H1 (cell line): Measurements from ENCODE around the gene ATP2A3. TPM values are rescaled to one million over a fixed set of nuclear protein-coding genes. Genes with fewer than 3 reads are reported as not detected.

ENCODE experiments used
- CBX8 ChIP-seq: fragments of 300-800, 300-1000 bp; sonication (generic); IDR thresholded peaks from 2 replicates; pipeline ENCODE4 v1.7.1; 2016; ENCODE audit warnings: low read depth, low read length, borderline replicate concordance
- CEBPB ChIP-seq: IDR thresholded peaks from 2 replicates; pipeline ENCODE4 v1.6.1; 2012; ENCODE audit warnings: low read depth, low read length
- FOSL1 ChIP-seq: IDR thresholded peaks from 2 replicates; pipeline ENCODE4 v1.6.1; 2011; ENCODE audit warnings: mild to moderate bottlenecking, low read depth, low read length, moderate library complexity; ENCODE audit not compliant: insufficient read depth
- JUND ChIP-seq: IDR thresholded peaks from 2 replicates; pipeline ENCODE4 v1.6.1; 2011; ENCODE audit warnings: mild to moderate bottlenecking, improper control_type of control experiment, low read length
- ZNF274 ChIP-seq: IDR thresholded peaks from 2 replicates; pipeline ENCODE4 v1.7.0; 2012; ENCODE audit warnings: low read length, borderline replicate concordance; ENCODE audit errors: extremely low read depth
- polyA plus RNA-seq, 7 experiments: library from polyadenylated mRNA; depleted of rRNA in 3 of 7; stranded (reverse) in 5 of 7; unstranded in 2 of 7; fragments of >200 nt in 5 of 7; fragments of 200-250 nt in 2 of 7; gene quantifications; 1 replicate in 5 of 7; 2 replicates in 1 of 7; 4 replicates in 1 of 7; pipeline versions ENCODE4 v1.2.1 to v1.2.3, GENCODE V29; 2011 to 2013; ENCODE audit warnings: missing spikeins in 2 of 7, mixed read lengths in 2 of 7
- total RNA-seq: library from RNA; stranded (reverse); fragmentation: NEBNext Ultra II Directional; extraction: Animal tissue kit (Norgen Biotek cat#: 25700); gene quantifications from 2 replicates; pipeline ENCODE4 v1.2.1, GENCODE V29; 2021

The ATP2A3 gene
- total and polyA plus RNA-seq, 2 of the 8 experiments (the other 6 are each of a cell fraction or from before 2014, with no cell fraction given): 18.4 to 32.5 TPM

- TF ChIP-seq ZNF274: no peak
- TF ChIP-seq CBX8: no peak
- TF ChIP-seq FOSL1: no peak
- TF ChIP-seq JUND: no peak
- no peak for TF ChIP-seq CEBPB
- TF ChIP-seq, all 59 proteins: peak for 0
Observed at GRCh38 chr17:3962217-3962964, 1.8 kb downstream of the ATP2A3 start (continued).
